ENCODE data around the gene ZNF214. TPM values are rescaled to one million over a fixed set of nuclear protein-coding genes. Genes with fewer than 3 reads are reported as not detected.
A peak's percentile ranks its signal among the peaks of the same experiment; 100 is the strongest.
"Not testable (repeated sequence)": the region's sequence is repeated elsewhere in the genome, so short reads cannot be mapped to it uniquely, and the experiment has no call there.

ZNF214 gene
- total RNA-seq, 1 experiment from 2014 or later = 3.5 TPM

DNA sequence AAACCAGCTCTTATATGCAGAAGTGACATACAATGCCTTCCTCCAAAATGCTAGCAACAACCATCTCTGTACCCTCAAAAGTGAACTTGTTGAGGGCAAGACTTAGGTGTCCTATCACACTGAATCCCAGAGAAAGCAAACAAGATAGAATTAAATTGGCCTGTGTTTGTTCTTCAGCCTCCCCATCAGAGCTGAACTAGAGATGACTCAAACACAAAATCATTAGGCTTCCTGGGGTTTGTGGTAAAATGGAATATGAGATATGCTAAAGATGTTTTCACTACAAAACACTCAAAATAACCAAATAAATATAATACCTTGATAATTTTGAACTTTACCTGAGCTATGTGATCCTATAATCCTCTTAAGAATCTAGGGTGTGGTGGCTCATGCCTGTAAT lies 31.6 kb downstream of the ZNF214 start:
- no peak for DNase-seq (ENCODE audit: low read depth)

- DNase-seq (ENCODE audit: low read depth) = no peak
These were observed 33.7 kb downstream of the ZNF214 start for GRCh38 chr11:6986487-6986886.

DNA sequence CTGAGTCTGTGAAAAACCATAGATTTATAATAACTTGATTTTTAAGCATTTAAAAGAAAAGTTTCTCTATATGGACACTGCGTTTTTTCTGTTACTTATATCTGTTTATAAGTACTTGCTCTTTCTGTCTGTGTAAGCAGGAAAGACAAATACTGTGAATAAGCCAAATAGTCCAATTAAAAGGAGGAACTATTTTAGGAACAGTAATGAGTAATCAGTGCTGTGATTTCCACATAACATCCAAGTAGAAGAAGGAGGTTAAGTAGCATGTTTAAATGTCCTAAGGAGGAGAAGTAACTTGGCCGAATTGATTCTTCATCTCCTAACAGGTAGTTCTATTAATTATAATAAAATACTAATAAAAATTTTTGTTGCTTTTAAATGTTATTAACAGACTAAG lies 40.8 kb downstream of the ZNF214 start:
- DNase-seq (ENCODE audit: low read depth) = peak; percentile 13

- peak; percentile 9 for DNase-seq (ENCODE audit: low read depth)
These were observed 50.3 kb downstream of the ZNF214 start for GRCh38 chr11:6969854-6970253.

DNA sequence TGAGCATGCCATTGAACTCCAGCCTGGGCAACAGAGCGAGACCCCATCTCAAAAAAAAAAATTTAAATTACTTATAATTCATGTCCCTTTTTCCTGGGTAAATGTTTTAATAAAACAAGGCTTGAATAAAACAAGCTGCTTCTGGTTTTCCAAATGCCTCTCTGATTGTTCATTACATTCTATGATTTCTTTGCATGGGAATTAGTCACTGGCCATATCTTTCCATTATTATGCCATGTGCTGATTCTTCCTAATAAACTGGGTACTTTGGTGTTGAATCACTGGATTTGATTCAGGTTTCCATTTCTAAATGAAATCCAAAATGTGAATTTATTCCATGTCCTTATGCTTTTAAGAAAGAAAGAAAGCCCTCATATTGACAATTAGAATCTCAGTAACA lies 51.3 kb downstream of the ZNF214 start:
- DNase-seq (ENCODE audit: low read depth) = peak; percentile 3

DNA sequence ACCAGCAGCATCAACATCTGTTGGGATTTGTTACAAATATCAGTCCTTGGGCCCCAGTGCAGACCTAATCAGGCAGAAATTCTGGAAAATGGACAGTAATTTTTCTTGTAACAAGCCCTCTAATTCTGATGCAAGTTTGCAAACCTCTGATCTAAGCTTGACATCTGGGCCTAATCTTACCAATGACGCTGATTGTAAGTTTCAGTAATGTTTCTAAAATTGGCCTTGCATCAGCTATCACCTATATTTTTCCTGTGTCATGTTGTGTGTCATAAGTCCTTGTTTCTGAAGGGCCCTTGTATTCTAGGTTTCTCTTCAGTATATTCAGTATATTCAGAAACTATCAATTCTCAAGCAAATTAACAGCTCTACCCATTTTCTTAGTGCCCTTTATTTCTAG lies 57.5 kb downstream of the ZNF214 start:
- DNase-seq (ENCODE audit: low read depth) = no peak

- DNase-seq (ENCODE audit: low read depth) = no peak
These were observed 58.0 kb downstream of the ZNF214 start for GRCh38 chr11:6962141-6962540.

DNA sequence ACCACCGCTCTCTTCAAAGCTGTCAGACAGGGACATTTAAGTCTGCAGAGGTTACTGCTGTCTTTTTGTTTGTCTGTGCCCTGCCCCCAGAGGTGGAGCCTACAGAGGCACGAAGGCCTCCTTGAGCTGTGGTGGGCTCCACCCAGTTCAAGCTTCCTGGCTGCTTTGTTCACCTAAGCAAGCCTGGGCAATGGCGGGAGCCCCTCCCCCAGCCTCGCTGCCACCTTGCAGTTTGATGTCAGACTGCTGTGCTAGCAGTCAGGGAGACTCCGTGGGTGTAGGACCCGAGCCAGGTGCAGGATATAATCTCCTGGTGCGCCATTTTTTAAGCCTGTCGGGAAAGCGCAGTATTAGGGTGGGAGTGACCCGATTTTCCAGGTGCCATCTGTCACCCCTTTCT lies 65.9 kb downstream of the ZNF214 start:
- not testable (repeated sequence) for DNase-seq (ENCODE audit: low read depth)

Other genes with a start within 250 kb of the ZNF214 start
- gene OR2AG2, start 248.4 kb downstream of the ZNF214 start, total RNA-seq (2014; rRNA removed; shearing (Covaris generic)) = 0.39 and 0.84 TPM in 2 replicates
- gene OR2AG1, start 237.3 kb downstream of the ZNF214 start, total RNA-seq (2014; rRNA removed; shearing (Covaris generic)) = not detected in 2 replicates
- gene OR6A2, start 220.7 kb downstream of the ZNF214 start, total RNA-seq (2014; rRNA removed; shearing (Covaris generic)) = 0.10 and 0.24 TPM in 2 replicates
- not detected in 2 replicates for gene OR10A5, start 174.7 kb downstream of the ZNF214 start, total RNA-seq (2014; rRNA removed; shearing (Covaris generic))
- not detected in 2 replicates for gene OR10A2, start 157.3 kb downstream of the ZNF214 start, total RNA-seq (2014; rRNA removed; shearing (Covaris generic))
- not detected in 2 replicates for gene OR10A4, start 143.7 kb downstream of the ZNF214 start, total RNA-seq (2014; rRNA removed; shearing (Covaris generic))
- gene OR2D2, start 127.8 kb downstream of the ZNF214 start, total RNA-seq (2014; rRNA removed; shearing (Covaris generic)) = 0.36 TPM in 1 of 2 replicates, not detected in the other
- gene OR2D3, start 99.3 kb downstream of the ZNF214 start, total RNA-seq (2014; rRNA removed; shearing (Covaris generic)) = not detected in 2 replicates
- gene ZNF215, start 93.9 kb downstream of the ZNF214 start, total RNA-seq (2014; rRNA removed; shearing (Covaris generic)) = 6.7 and 8.9 TPM in 2 replicates
- 0.12 TPM in 1 of 2 replicates, not detected in the other for gene NLRP14, start 133 bp upstream of the ZNF214 start, total RNA-seq (2014; rRNA removed; shearing (Covaris generic))
- gene RBMXL2, start 68.7 kb upstream of the ZNF214 start, total RNA-seq (2014; rRNA removed; shearing (Covaris generic)) = 0.12 TPM in 1 of 2 replicates, not detected in the other
- gene SYT9, start 231.6 kb upstream of the ZNF214 start, total RNA-seq (2014; rRNA removed; shearing (Covaris generic)) = not detected in 2 replicates